MM.1S (cell line): Measurements from ENCODE around the gene INSYN1.

Experiments used
- DNase-seq: peaks from one replicate; pipeline ENCODE4 v3.0.0-alpha.2; 2015
- H2AFZ ChIP-seq: fragments of 300-600 bp; sonication (generic); 2 replicates; pipeline ENCODE4 v1.6.0; 2016; ENCODE audit warnings: antibody characterized with exemption, low read length
- H3F3A ChIP-seq: fragments of 300-600 bp; sonication (generic); 2 replicates; pipeline ENCODE4 v1.6.1; 2016; ENCODE audit warnings: mild to moderate bottlenecking, antibody characterized with exemption, low read length, moderate library complexity, mixed read lengths; ENCODE audit not compliant: insufficient read depth
- H3K27ac ChIP-seq: fragments of 300-600 bp; sonication (generic); 2 replicates; pipeline ENCODE4 v1.5.1; 2016; ENCODE audit warnings: mild to moderate bottlenecking, low read length
- H3K27me3 ChIP-seq: fragments of 300-600 bp; sonication (generic); replicated peaks from 2 replicates; pipeline ENCODE4 v1.6.0; 2016; ENCODE audit warnings: low read length; ENCODE audit not compliant: insufficient read depth
- H3K36me3 ChIP-seq: fragments of 300-600 bp; sonication (generic); replicated peaks from 2 replicates; pipeline ENCODE4 v1.6.1; 2016; ENCODE audit warnings: mild to moderate bottlenecking, low read length, mixed read lengths; ENCODE audit not compliant: insufficient read depth
- H3K4me1 ChIP-seq: fragments of 300-600 bp; sonication (generic); 2 replicates; pipeline ENCODE4 v1.6.1; 2016; ENCODE audit warnings: low read length, mixed read lengths
- H3K4me2 ChIP-seq: fragments of 300-600 bp; sonication (generic); 2 replicates; pipeline ENCODE4 v1.6.0; 2016; ENCODE audit warnings: low read depth, low read length
- H3K4me3 ChIP-seq: fragments of 300-600 bp; sonication (generic); 2 replicates; pipeline ENCODE4 v1.5.1; 2016; ENCODE audit warnings: low read length, mixed read lengths
- H3K79me2 ChIP-seq: fragments of 300-600 bp; sonication (generic); 2 replicates; pipeline ENCODE4 v1.6.1; 2016; ENCODE audit warnings: mixed run types, low read length, mixed read lengths
- H3K9ac ChIP-seq: fragments of 300-600 bp; sonication (generic); 2 replicates; pipeline ENCODE4 v1.6.1; 2016; ENCODE audit warnings: low read length, mixed read lengths
- H3K9me2 ChIP-seq: fragments of 300-600 bp; sonication (generic); replicated peaks from 2 replicates; pipeline ENCODE4 v1.6.1; 2016; ENCODE audit warnings: mild to moderate bottlenecking, low read length, mixed read lengths; ENCODE audit not compliant: insufficient read depth
- H3K9me3 ChIP-seq: fragments of 300-600 bp; sonication (generic); replicated peaks from 2 replicates; pipeline ENCODE4 v1.6.1; 2016; ENCODE audit warnings: mild to moderate bottlenecking, low read length, mixed read lengths; ENCODE audit not compliant: insufficient read depth
- H4K20me1 ChIP-seq: fragments of 300-600 bp; sonication (generic); 2 replicates; pipeline ENCODE4 v1.6.1; 2016; ENCODE audit warnings: mild to moderate bottlenecking, low read length, moderate library complexity, mixed read lengths; ENCODE audit not compliant: insufficient read depth
- CTCF ChIP-seq: fragments of 300-600 bp; sonication (generic); IDR thresholded peaks from 2 replicates; pipeline ENCODE4 v1.5.1; 2016; ENCODE audit warnings: antibody characterized with exemption, low read length, mixed read lengths
- EZH2 ChIP-seq: fragments of 300-600 bp; sonication (generic); optimal IDR thresholded peaks from 2 replicates; pipeline ENCODE3; 2017; ENCODE audit warnings: low read depth, mild to moderate bottlenecking, antibody characterized with exemption, low read length, mixed read lengths
- EZH2phosphoT487 ChIP-seq: fragments of 300-600 bp; sonication (generic); IDR thresholded peaks from 2 replicates; pipeline ENCODE4 v1.6.1; 2018; ENCODE audit warnings: antibody characterized with exemption, low read length

Gene INSYN1

GRCh38 chr15:73723191-73723590, 30.0 kb downstream of the INSYN1 start:
- no peaks in the 10 kb centered on the region for H3F3A ChIP-seq
- DNase-seq = no peak
- H3K4me3 ChIP-seq = no peak overlapping the region
- H3K4me1 ChIP-seq = no peaks in the 10 kb centered on the region
- H3K9me2 ChIP-seq = no peaks in the 10 kb centered on the region
- H3K27me3 ChIP-seq = no peaks in the 10 kb centered on the region
- H4K20me1 ChIP-seq = no peaks in the 10 kb centered on the region
- no peak overlapping the region for H3K4me2 ChIP-seq
- no peaks in the 10 kb centered on the region for H3K9me3 ChIP-seq
- TF ChIP-seq EZH2phosphoT487 = no peak
- TF ChIP-seq CTCF = no peak
- TF ChIP-seq EZH2 = no peak
- no peak overlapping the region for H3K9ac ChIP-seq
- no peaks in the 10 kb centered on the region for H3K36me3 ChIP-seq
- no peak overlapping the region for H3K27ac ChIP-seq
- no peaks in the 10 kb centered on the region for H3K79me2 ChIP-seq
- no peak overlapping the region for H2AFZ ChIP-seq

GRCh38 chr15:73722425-73722824, 30.7 kb downstream of the INSYN1 start:
- Histone ChIP-seq H3F3A (no peaks in the 10 kb centered on the region), H3K4me3 (no peak overlapping the region), H3K4me2 (no peak overlapping the region), H3K9ac (no peak overlapping the region), H3K36me3 (no peaks in the 10 kb centered on the region), H3K9me2 (no peaks in the 10 kb centered on the region), H3K4me1 (no peaks in the 10 kb centered on the region), H3K27me3 (no peaks in the 10 kb centered on the region), H3K9me3 (no peaks in the 10 kb centered on the region), H3K79me2 (no peaks in the 10 kb centered on the region), H4K20me1 (no peaks in the 10 kb centered on the region), H3K27ac (no peak overlapping the region), H2AFZ (no peak overlapping the region)
- DNase-seq = no peak
- TF ChIP-seq EZH2 (no peak), CTCF (no peak), EZH2phosphoT487 (no peak)

- Histone ChIP-seq H3K27me3 (no peaks in the 10 kb centered on the region), H3K4me3 (no peak overlapping the region), H3K9me2 (no peaks in the 10 kb centered on the region), H3K9ac (no peak overlapping the region), H3K36me3 (no peaks in the 10 kb centered on the region), H4K20me1 (no peaks in the 10 kb centered on the region), H3K79me2 (no peaks in the 10 kb centered on the region), H3K9me3 (no peaks in the 10 kb centered on the region), H3K27ac (no peak overlapping the region), H3F3A (no peaks in the 10 kb centered on the region), H3K4me1 (no peaks in the 10 kb centered on the region), H2AFZ (no peak overlapping the region), H3K4me2 (no peak overlapping the region)
- TF ChIP-seq EZH2phosphoT487 (no peak), CTCF (no peak), EZH2 (no peak)
- DNase-seq = no peak
Observed at GRCh38 chr15:73718694-73719093, 34.5 kb downstream of the INSYN1 start.
